Measurements from ENCODE around the gene GARIN3.

GARIN3 gene

DNA sequence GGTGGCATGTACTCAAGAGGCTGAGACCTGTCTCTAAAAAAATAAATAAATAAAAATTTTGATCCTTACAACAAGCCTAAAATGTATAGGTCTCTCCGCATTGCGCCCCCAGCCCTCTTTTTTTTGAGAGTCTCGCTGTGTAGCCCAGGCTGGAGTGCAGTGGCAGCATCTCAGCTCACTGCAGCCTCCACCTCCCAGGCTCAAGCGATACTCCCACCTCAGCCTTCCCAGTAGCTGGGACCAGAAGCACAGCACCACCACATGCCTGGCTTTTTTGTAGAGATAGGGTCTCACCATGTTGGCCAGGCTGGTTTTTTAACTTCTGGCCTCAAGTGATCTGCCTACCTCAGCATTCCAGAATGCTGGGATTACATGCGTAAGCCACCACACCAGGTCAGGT is 2.2 kb upstream of the GARIN3 start:
- peak overlapping the region in 1 of 2 donors; percentile 83 for H3K4me3 Mint-ChIP-seq
- peaks cover 12 to 21% of the 10 kb centered on the region in 2 donors for H3K9me3 Mint-ChIP-seq
- no peaks in the 10 kb centered on the region for H3K27me3 Mint-ChIP-seq
- peak overlapping the region; percentile 35 to 75 for H3K27ac Mint-ChIP-seq
- DNase-seq: peak in 1 of 2 donors; percentile 9
- ATAC-seq: no peak
- peaks cover 87% of the 10 kb centered on the region for H3K4me1 Mint-ChIP-seq

DNA sequence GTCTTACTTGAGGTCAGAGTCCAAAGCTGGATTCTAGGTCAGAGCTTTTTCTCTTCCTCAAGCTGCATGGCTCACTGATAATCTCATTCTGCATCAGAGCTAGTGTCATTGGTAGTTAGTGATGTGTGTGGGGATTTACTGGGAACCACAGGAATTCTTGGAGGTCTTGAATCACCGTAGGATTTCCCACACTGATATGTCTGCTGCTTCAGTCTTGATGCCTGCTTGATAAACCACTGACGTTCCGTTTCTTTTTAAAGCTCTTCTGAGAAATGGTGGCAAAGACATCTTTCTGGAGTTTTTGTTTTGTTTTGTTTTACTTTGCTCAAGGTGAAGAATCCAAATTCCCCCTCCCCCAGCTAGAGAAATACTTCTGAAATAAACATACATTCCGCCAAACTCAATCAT is 1.2 kb upstream of the GARIN3 start:
- H3K27me3 Mint-ChIP-seq: no peaks in the 10 kb centered on the region
- ATAC-seq (peak; percentile 86), DNase-seq (peak in 1 of 2 donors; percentile 50)
- H3K9me3 Mint-ChIP-seq: peaks cover 12 to 21% of the 10 kb centered on the region in 2 donors
- peak overlapping the region; percentile 76 to 83 for H3K4me3 Mint-ChIP-seq
- H3K27ac Mint-ChIP-seq: peak overlapping the region; percentile 92 to 96
- H3K4me1 Mint-ChIP-seq: peaks cover 85% of the 10 kb centered on the region

DNA sequence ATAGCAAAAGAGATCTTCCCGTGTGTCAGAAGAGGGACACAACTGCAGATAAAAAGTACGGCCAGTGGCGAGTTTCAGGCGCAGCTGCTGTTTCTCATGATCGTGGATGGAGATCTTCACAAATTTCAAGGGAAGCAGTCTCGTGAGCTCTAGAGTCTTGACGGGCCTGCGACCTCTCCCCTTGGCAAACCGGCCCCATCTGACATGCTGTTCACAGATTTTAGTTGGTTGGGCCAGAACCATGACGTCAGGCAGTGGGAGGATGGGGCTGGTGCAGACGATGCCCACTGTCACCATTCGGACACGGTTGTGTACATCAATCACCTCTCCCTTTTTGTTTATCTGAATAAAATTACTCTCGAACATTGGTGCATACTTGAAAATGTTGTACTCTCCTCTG is 396 bp downstream of the GARIN3 start:
- DNase-seq (peak in 1 of 2 donors; percentile 6), ATAC-seq (no peak)
- H3K4me1 Mint-ChIP-seq: peaks cover 79% of the 10 kb centered on the region
- H3K27me3 Mint-ChIP-seq: no peaks in the 10 kb centered on the region
- peak overlapping the region in 1 of 2 donors; percentile 2 for H3K27ac Mint-ChIP-seq
- H3K9me3 Mint-ChIP-seq: peaks cover 6 to 15% of the 10 kb centered on the region in 2 donors
- peak overlapping the region in 1 of 2 donors; percentile 7 for H3K4me3 Mint-ChIP-seq

DNA sequence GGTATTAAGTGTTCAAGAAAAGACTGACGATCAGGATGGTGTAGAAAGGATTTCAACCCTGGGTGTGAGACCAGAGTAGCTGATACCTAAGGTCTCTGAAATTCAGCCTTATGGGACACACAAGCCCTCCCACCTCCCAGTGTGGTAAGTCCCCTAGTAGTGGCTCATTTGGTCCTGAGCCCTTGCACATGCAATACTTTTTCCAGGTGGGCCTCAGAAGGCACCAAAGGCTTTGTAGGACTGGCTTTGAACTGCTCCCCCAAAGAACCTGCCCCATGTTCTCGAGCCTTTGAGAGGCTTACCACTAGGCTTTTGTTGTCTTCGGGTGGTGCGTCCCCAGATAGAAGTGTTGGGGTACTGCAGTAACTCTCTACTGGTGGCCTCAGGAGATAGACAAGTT is 803 bp downstream of the GARIN3 start:
- Mint-ChIP-seq H3K4me3 (peak overlapping the region in 1 of 2 donors; percentile 7), H3K27me3 (no peaks in the 10 kb centered on the region), H3K9me3 (peaks cover 2 to 11% of the 10 kb centered on the region in 2 donors), H3K4me1 (peaks cover 76% of the 10 kb centered on the region), H3K27ac (no peak overlapping the region)
- DNase-seq (peak in 1 of 2 donors; percentile 6), ATAC-seq (no peak)

DNA sequence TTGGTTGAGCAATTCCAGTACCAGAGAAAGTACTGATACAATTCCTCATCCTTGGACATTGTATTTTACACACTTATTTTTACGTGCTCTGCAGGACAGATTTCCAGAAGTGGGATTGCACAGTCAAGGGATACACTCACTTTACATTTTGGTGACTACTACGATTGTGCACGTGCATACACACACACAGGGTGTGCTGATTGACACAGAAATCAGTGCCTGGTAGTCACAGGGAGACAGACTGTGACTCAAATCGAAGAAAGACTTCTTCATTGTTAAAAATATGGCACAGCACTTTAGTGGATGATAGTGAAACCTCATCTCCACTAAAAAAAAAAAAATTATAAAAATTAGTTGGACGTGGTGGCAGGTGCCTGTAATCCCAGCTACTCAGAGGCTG is 1.5 kb downstream of the GARIN3 start:
- no peak for DNase-seq
- H3K27ac Mint-ChIP-seq: no peak overlapping the region
- no peaks in the 10 kb centered on the region for H3K27me3 Mint-ChIP-seq
- H3K4me1 Mint-ChIP-seq: peaks cover 77% of the 10 kb centered on the region
- H3K9me3 Mint-ChIP-seq: peaks cover 0 to 4% of the 10 kb centered on the region in 2 donors
- ATAC-seq: no peak
- no peak overlapping the region for H3K4me3 Mint-ChIP-seq

- Mint-ChIP-seq H3K4me3 (no peak overlapping the region), H3K4me1 (peaks cover 77% of the 10 kb centered on the region), H3K9me3 (no peaks in the 10 kb centered on the region), H3K27ac (no peak overlapping the region), H3K27me3 (no peaks in the 10 kb centered on the region)
- ATAC-seq (no peak), DNase-seq (no peak)
These were observed 3.0 kb downstream of the GARIN3 start for GRCh38 chr5:157162919-157163510.

DNA sequence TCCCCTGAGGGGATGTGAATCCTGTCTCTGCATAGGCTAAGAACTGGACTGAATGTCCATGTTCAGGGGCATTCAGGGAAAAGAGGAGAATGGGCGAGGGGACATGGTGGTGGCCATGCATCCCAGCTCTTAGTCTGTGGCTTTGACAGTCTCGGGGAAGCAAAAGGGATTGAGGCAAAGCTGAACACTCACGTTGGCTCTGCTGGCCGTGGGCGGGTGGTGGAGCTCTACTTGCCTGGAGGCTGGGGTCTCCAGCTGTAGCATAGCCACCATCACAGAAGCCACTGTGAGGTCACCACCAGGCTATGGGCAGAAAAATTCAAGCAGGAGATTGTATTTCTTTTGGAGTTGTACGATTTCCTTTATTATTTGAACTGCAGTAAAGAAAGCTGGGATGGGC is 4.1 kb downstream of the GARIN3 start:
- H3K27ac Mint-ChIP-seq: no peak overlapping the region
- ATAC-seq: no peak
- DNase-seq: no peak
- H3K9me3 Mint-ChIP-seq: no peaks in the 10 kb centered on the region
- H3K4me3 Mint-ChIP-seq: no peak overlapping the region
- H3K4me1 Mint-ChIP-seq: peaks cover 77% of the 10 kb centered on the region
- no peaks in the 10 kb centered on the region for H3K27me3 Mint-ChIP-seq

GRCh38 chr5:157160001-157160400 is 6.1 kb downstream of the GARIN3 start:
- H3K27ac Mint-ChIP-seq: peak overlapping the region; percentile 90 to 96
- peak; percentile 62 for ATAC-seq
- peaks cover 76% of the 10 kb centered on the region for H3K4me1 Mint-ChIP-seq
- peak in 1 of 2 donors; percentile 48 for DNase-seq
- peak overlapping the region; percentile 63 to 81 for H3K4me3 Mint-ChIP-seq
- H3K27me3 Mint-ChIP-seq: no peaks in the 10 kb centered on the region
- peaks cover 0 to 5% of the 10 kb centered on the region in 2 donors for H3K9me3 Mint-ChIP-seq

- Mint-ChIP-seq H3K27me3 (no peaks in the 10 kb centered on the region), H3K4me3 (peak overlapping the region; percentile 63 to 81), H3K9me3 (peaks cover 0 to 5% of the 10 kb centered on the region in 2 donors), H3K4me1 (peaks cover 79% of the 10 kb centered on the region), H3K27ac (peak overlapping the region; percentile 90 to 96)
- DNase-seq (no peak), ATAC-seq (peak; percentile 78)
These were observed 6.8 kb downstream of the GARIN3 start for GRCh38 chr5:157159209-157159751.

DNA sequence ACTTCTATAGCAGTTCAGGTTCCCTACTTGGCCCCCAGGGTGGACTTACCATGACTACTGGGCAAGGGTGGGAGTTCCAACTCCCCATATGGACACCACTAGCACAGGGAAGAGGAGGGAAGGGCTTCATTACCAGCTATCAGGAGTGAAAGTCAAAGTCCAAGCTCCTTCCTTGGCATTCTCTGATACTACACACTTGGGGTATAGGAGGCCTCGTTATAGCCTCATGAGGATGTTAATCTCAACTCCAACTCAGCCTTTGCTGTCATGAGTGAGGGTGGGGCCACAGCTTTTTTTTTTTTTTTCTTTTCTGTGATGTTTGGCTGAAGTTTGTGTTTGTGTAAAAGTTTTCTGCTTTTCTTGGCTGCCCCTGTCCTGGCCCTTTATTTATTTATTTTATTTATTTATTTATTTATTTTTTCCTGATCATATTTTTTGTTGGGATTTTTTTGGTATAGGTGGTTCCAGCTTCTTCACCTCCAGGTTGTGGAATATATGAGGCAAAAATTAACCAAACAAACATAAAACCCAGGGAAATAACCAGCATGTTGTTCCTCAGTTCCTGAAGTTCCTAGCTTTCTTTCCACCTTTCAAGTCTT is 8.7 kb downstream of the GARIN3 start:
- ATAC-seq (no peak), DNase-seq (no peak)
- H3K9me3 Mint-ChIP-seq: peaks cover 0 to 5% of the 10 kb centered on the region in 2 donors
- peak overlapping the region in 1 of 2 donors; percentile 36 for H3K27ac Mint-ChIP-seq
- H3K27me3 Mint-ChIP-seq: no peaks in the 10 kb centered on the region
- peaks cover 88% of the 10 kb centered on the region for H3K4me1 Mint-ChIP-seq
- H3K4me3 Mint-ChIP-seq: peak overlapping the region in 1 of 2 donors; percentile 26

DNA sequence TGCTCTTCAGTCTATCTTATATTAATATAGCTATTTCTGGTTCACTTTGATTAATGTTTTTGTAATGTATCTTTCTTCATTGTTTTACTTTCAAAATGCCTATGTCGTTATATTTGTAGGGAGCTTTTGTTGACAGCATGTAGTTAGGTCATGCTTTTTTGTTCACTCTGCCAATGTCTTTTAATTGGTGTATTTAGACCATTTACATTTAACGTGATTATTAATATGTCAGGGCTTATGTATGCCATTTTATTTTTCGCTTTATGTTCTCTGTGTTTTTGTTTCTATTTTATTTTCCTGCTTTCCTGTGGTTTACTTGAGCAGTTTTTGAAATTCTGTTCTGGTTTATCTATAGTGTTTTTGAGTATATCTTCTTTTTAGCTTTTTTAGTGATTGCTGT is 10.8 kb downstream of the GARIN3 start:
- no peak for ATAC-seq
- no peaks in the 10 kb centered on the region for H3K27me3 Mint-ChIP-seq
- H3K27ac Mint-ChIP-seq: peak overlapping the region; percentile 96 to 97
- H3K9me3 Mint-ChIP-seq: peaks cover 0 to 5% of the 10 kb centered on the region in 2 donors
- peak overlapping the region; percentile 78 to 85 for H3K4me3 Mint-ChIP-seq
- DNase-seq: no peak
- H3K4me1 Mint-ChIP-seq: peaks cover 92% of the 10 kb centered on the region

- ATAC-seq (no peak), DNase-seq (no peak)
- no peaks in the 10 kb centered on the region for H3K27me3 Mint-ChIP-seq
- peaks cover 76% of the 10 kb centered on the region for H3K4me1 Mint-ChIP-seq
- peak overlapping the region; percentile 44 to 66 for H3K4me3 Mint-ChIP-seq
- peak overlapping the region; percentile 76 to 91 for H3K27ac Mint-ChIP-seq
- no peaks in the 10 kb centered on the region for H3K9me3 Mint-ChIP-seq
These were observed 15.1 kb downstream of the GARIN3 start for GRCh38 chr5:157150995-157151394.

- H3K27me3 Mint-ChIP-seq: no peaks in the 10 kb centered on the region
- H3K27ac Mint-ChIP-seq: peak overlapping the region in 1 of 2 donors; percentile 37
- ATAC-seq (peak; percentile 64), DNase-seq (peak; percentile 77 to 80)
- H3K4me1 Mint-ChIP-seq: peaks cover 60% of the 10 kb centered on the region
- H3K9me3 Mint-ChIP-seq: no peaks in the 10 kb centered on the region
- H3K4me3 Mint-ChIP-seq: peak overlapping the region; percentile 4 to 11
These were observed 17.1 kb downstream of the GARIN3 start for GRCh38 chr5:157148734-157149615.

- ATAC-seq (peak; percentile 55), DNase-seq (peak; percentile 38 to 70)
- Mint-ChIP-seq H3K4me1 (peaks cover 44% of the 10 kb centered on the region), H3K9me3 (no peaks in the 10 kb centered on the region), H3K27ac (peak overlapping the region; percentile 96 to 98), H3K4me3 (peak overlapping the region; percentile 90 to 97), H3K27me3 (no peaks in the 10 kb centered on the region)
These were observed 22.7 kb downstream of the GARIN3 start for GRCh38 chr5:157143127-157143971.
